Activated CD8-positive, alpha-beta memory T cell treated with anti-CD3 and anti-CD28 coated beads, Interleukin-2, amount 50 U/mL, for 4 hours (primary cell): ENCODE measurements around the gene STIM2.

ENCODE experiments used
- DNase-seq: peaks from one replicate; pipeline ENCODE4 v3.0.0-alpha.2; 2020

Gene STIM2

GRCh38 chr4:27048429-27049238, 188.0 kb downstream of the STIM2 start:
- DNase-seq: no peak

DNA sequence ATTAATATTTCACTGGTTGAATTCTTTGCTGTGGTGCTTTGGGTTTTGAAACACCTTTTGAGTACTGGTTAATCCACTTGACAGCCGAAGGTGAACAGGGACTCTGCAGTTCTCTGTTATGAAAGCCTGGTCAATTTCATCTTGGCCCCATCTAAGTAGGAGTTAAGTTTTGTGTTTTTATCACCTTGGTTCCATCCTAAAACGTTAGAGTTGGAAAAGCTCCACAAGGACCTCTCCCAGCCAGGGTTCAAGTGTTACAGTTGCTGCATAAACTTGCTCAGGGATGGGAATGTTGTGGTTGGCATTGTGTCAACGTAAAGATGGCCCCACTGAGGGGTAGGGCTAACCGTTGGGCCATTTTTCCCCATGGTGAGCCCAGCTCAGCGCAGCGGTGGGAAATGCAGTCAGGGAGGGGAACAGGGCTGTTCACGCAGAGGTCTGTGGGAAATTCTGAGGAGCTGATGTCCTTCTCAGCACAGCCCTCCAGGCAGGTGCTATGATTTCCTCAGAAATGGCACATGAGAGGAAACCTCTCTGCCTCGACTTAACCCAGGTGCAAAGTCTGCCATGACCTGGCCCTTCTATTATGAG, 188.7 kb downstream of the STIM2 start:
- DNase-seq: no peak

GRCh38 chr4:27050731-27051130, 190.1 kb downstream of the STIM2 start:
- no peak for DNase-seq

GRCh38 chr4:27055221-27055760, 194.7 kb downstream of the STIM2 start:
- no peak for DNase-seq

- DNase-seq: no peak
Observed at GRCh38 chr4:27056281-27056680, 195.6 kb downstream of the STIM2 start.

- DNase-seq: no peak
Observed at GRCh38 chr4:27057053-27057452, 196.4 kb downstream of the STIM2 start.

DNA sequence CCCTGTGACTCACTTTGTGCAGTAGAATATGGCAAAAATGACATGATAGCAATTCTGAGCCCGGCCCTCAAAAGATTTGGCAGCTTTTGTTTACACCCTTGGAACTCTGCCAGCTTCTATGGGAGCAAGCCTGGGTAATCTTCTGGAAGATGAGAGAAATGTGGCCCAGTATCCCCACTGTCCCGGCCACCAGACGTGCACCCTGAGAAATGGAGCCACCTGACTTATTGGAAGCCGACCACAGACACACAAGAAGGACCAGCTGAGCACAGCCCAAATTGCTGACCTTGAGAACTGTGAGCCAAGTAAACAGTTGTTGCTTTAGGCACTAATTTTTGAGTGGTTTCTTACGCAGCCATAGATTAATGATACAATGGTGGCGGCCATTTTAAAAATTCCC, 197.0 kb downstream of the STIM2 start:
- DNase-seq: no peak

DNA sequence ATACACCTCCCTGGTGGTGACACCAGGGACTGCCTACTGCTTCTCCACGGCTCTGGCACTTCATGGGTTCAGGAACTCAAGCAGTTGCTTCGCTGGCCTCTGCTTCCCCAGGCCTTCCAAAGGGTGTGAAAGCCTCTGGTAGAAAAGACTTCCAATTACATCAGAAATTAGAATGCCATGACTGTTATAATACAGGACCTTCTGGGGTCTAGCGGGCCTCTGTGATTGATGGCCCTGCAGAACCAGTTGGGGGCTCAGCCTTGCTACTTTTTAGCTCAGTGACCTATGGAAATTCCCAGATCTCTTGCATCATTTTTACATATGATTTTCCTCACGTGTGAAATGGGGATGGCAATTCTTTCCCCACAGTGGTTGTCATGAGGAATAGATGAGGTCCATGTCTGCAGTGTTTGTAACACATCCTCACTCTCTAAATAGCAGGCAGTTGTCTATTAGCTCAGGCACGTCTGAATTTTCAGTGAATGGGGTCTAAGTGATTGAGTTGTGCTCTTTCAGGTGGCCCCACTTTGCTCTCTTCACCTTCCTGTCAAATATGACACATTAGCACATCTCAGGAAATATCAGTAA, 198.3 kb downstream of the STIM2 start:
- no peak for DNase-seq

GRCh38 chr4:27059446-27059845, 198.8 kb downstream of the STIM2 start:
- no peak for DNase-seq

GRCh38 chr4:27062256-27062655, 201.6 kb downstream of the STIM2 start:
- no peak for DNase-seq

- no peak for DNase-seq
Observed at GRCh38 chr4:27066591-27066990, 205.9 kb downstream of the STIM2 start.

DNA sequence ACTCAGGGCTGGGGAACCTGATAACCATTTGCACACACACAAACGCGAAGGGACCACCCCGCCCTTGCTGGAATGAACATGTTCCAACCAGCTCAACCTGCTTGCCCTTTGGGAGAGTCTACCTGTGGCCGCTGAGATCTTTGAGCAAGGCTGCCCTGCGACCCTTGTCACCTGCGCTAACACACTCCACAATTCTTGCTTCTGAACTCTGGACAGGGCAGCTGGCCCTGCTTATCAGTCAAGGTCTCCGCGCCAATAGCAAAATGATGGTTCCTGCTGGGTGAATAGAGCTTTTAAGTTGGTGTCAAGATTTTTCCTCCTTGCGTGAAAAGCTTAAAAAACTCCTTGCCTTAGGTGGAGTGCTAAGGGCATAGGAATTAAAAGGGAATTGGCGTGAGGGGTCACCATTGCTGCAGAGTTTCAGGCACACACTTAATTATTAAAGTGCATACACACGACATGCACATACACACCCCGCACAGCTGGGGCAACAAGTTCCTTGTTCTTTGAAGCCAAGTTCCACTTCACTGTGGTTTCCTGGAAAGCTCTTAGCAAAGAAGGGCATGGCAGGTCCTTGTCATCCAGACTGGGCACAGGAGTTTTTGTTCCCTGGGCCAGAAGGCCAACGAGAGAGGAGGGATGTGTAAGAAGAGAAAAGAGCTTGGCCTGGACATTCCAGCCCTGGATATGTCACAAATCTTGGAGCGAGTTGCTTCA, 207.7 kb downstream of the STIM2 start:
- no peak for DNase-seq
